ENCODE data around the gene ZNF436. TPM values are rescaled to one million over a fixed set of nuclear protein-coding genes. Genes with fewer than 3 reads are reported as not detected.
"Not testable (repeated sequence)": the region's sequence is repeated elsewhere in the genome, so short reads cannot be mapped to it uniquely, and the experiment has no call there.

Gene ZNF436
- total RNA-seq, 4 donors from 2014 or later, result 11.2 to 13.3 (median 12.0) TPM

- DNase-seq, result no peak
- no peaks in the 10 kb centered on the region for H3K27me3 ChIP-seq
- H3K27ac ChIP-seq, result no peak overlapping the region
- peaks cover 0 to 93% (median 0%) of the 10 kb centered on the region in 3 donors for H3K36me3 ChIP-seq
- H3K9me3 ChIP-seq, result no peaks in the 10 kb centered on the region
- TF ChIP-seq CTCF (IDR thresholded peaks at IDR 0.05) (no peak), POLR2A (IDR thresholded peaks at IDR 0.05) (no peak)
- H3K4me3 ChIP-seq, result no peak overlapping the region
- no peaks in the 10 kb centered on the region for H3K4me1 ChIP-seq
Observed at GRCh38 chr1:23330846-23331245, 38.8 kb downstream of the ZNF436 start.

GRCh38 chr1:23325393-23325792, 44.2 kb downstream of the ZNF436 start:
- no peak overlapping the region for H3K27ac ChIP-seq
- no peaks in the 10 kb centered on the region for H3K9me3 ChIP-seq
- no peak for DNase-seq
- no peak overlapping the region for H3K4me3 ChIP-seq
- H3K36me3 ChIP-seq, result peaks cover 0 to 80% (median 0%) of the 10 kb centered on the region in 3 donors
- no peaks in the 10 kb centered on the region for H3K4me1 ChIP-seq
- H3K27me3 ChIP-seq, result no peaks in the 10 kb centered on the region
- TF ChIP-seq CTCF (IDR thresholded peaks at IDR 0.05) (no peak), POLR2A (IDR thresholded peaks at IDR 0.05) (no peak)

GRCh38 chr1:23322770-23323169, 46.9 kb downstream of the ZNF436 start:
- Histone ChIP-seq H3K4me1 (no peaks in the 10 kb centered on the region), H3K36me3 (peaks cover 0 to 79% (median 0%) of the 10 kb centered on the region in 3 donors), H3K4me3 (no peak overlapping the region), H3K9me3 (no peaks in the 10 kb centered on the region), H3K27me3 (no peaks in the 10 kb centered on the region), H3K27ac (no peak overlapping the region)
- TF ChIP-seq CTCF (IDR thresholded peaks at IDR 0.05) (no peak), POLR2A (IDR thresholded peaks at IDR 0.05) (no peak)
- DNase-seq, result no peak

GRCh38 chr1:23310280-23310679, 59.4 kb downstream of the ZNF436 start:
- not testable (repeated sequence) for H3K4me1 ChIP-seq, H3K27me3 ChIP-seq, DNase-seq, H3K4me3 ChIP-seq, H3K9me3 ChIP-seq, H3K27ac ChIP-seq
- peaks cover 0 to 61% (median 0%) of the 10 kb centered on the region in 3 donors for H3K36me3 ChIP-seq

Other genes starting within 250 kb of the ZNF436 start
- gene LUZP1, start 201.0 kb downstream of the ZNF436 start, total RNA-seq, result 10 to 100 TPM; 38.8 to 92.8 (median 70.4) TPM
- gene HTR1D, start 152.3 kb downstream of the ZNF436 start, total RNA-seq, result 10 to 100 TPM in 2 of 4 donors, 1 to 10 TPM in 2; 2.5 to 23.1 (median 11.1) TPM
- 100 to 1,000 TPM in 1 of 4 donors, 10 to 100 TPM in 3; 39.4 to 122 (median 54.8) TPM for gene HNRNPR, start 25.6 kb downstream of the ZNF436 start, total RNA-seq
- 100 to 1,000 TPM in 2 of 4 donors, 10 to 100 TPM in 2; 64.6 to 125 (median 104) TPM for gene TCEA3, start 54.9 kb upstream of the ZNF436 start, total RNA-seq
- 10 to 100 TPM; 11.2 to 33.5 (median 25.8) TPM for gene ASAP3, start 114.3 kb upstream of the ZNF436 start, total RNA-seq
- 10 to 100 TPM in 3 of 4 donors, 1 to 10 TPM in 1; 6.8 to 16.4 (median 13.6) TPM for gene E2F2, start 161.4 kb upstream of the ZNF436 start, total RNA-seq
- 100 to 1,000 TPM; 121 to 224 (median 167) TPM for gene ID3, start 189.7 kb upstream of the ZNF436 start, total RNA-seq

Data from Peyer's patch (tissue), 4 donors.